HepG2 (cell line): ENCODE results near the gene PRUNE1. TPM values are rescaled to one million over a fixed set of nuclear protein-coding genes. Genes with fewer than 3 reads are reported as not detected.

Experiments used
- BORCS8-MEF2B ChIP-seq: sonication (generic); formaldehyde crosslinking; IDR thresholded peaks from 2 replicates; pipeline ENCODE4 v1.8.0; 2022; ENCODE audit warnings: mild to moderate bottlenecking, missing genetic modification reagents
- CC2D1A ChIP-seq: sonication (generic); formaldehyde crosslinking; IDR thresholded peaks from 2 replicates; pipeline ENCODE4 v1.8.1; 2023; ENCODE audit warnings: mild to moderate bottlenecking, missing genetic modification reagents
- DDIT3 ChIP-seq: sonication (generic); formaldehyde crosslinking; IDR thresholded peaks from 2 replicates; pipeline ENCODE4 v1.4.0; 2020; ENCODE audit warnings: mild to moderate bottlenecking, missing genetic modification reagents
- EED ChIP-seq: sonication (generic); formaldehyde crosslinking; IDR thresholded peaks from 2 replicates; pipeline ENCODE4 v1.5.0; 2020; ENCODE audit warnings: mild to moderate bottlenecking, missing genetic modification reagents
- EP300 ChIP-seq, 3 experiments: sonication (generic) in 1 of 3; formaldehyde crosslinking in 1 of 3; IDR thresholded peaks; 2 replicates each; pipeline versions ENCODE4 v1.5.1 to v1.6.1; 2011 to 2020; ENCODE audit warnings: low read depth in 2 of 3, low read length in 2 of 3, borderline replicate concordance in 1 of 3, improper control_type of control experiment in 1 of 3, mild to moderate bottlenecking in 1 of 3, missing genetic modification reagents in 1 of 3, moderate library complexity in 1 of 3
- FOXK2 ChIP-seq: fragments of 450-650 bp; IDR thresholded peaks from 2 replicates; pipeline ENCODE4 v1.6.1; 2016
- FOXM1 ChIP-seq: sonication (generic); formaldehyde crosslinking; IDR thresholded peaks from 2 replicates; pipeline ENCODE4 v1.5.0; 2020; ENCODE audit warnings: missing genetic modification reagents
- FOXP4 ChIP-seq: sonication (generic); formaldehyde crosslinking; IDR thresholded peaks from 2 replicates; pipeline ENCODE4 v1.4.0; 2020; ENCODE audit warnings: missing genetic modification reagents
- KDM5B ChIP-seq: sonication (generic); formaldehyde crosslinking; IDR thresholded peaks from 2 replicates; pipeline ENCODE4 v1.4.0; 2020; ENCODE audit warnings: missing genetic modification reagents, mild to moderate bottlenecking, borderline replicate concordance
- NFE2L1 ChIP-seq: sonication (generic); formaldehyde crosslinking; IDR thresholded peaks from 2 replicates; pipeline ENCODE4 v1.4.0; 2020; ENCODE audit warnings: missing genetic modification reagents, mild to moderate bottlenecking, borderline replicate concordance
- RBM22 ChIP-seq: fragments of 200-400 bp; formaldehyde crosslinking; optimal IDR thresholded peaks from 2 replicates; pipeline ENCODE3; 2017; ENCODE audit warnings: mild to moderate bottlenecking, low read length, moderate library complexity
- SSRP1 ChIP-seq: IDR thresholded peaks from 2 replicates; pipeline ENCODE4 v1.6.1; 2016; ENCODE audit warnings: control low read depth
- TAF15 ChIP-seq: fragments of 200-400 bp; formaldehyde crosslinking; IDR thresholded peaks from one replicate; pipeline ENCODE4 v1.6.1; 2018; ENCODE audit warnings: mild to moderate bottlenecking, low read depth, low read length; ENCODE audit not compliant: poor library complexity, severe bottlenecking
- WIZ ChIP-seq: sonication (generic); formaldehyde crosslinking; IDR thresholded peaks from 2 replicates; pipeline ENCODE4 v1.5.1; 2020; ENCODE audit warnings: mild to moderate bottlenecking, missing genetic modification reagents
- ZFP1 ChIP-seq: IDR thresholded peaks from 2 replicates; pipeline ENCODE4 v1.6.1; 2016
- ZNF180 ChIP-seq: sonication (generic); formaldehyde crosslinking; IDR thresholded peaks from 2 replicates; pipeline ENCODE4 v1.4.0; 2020; ENCODE audit warnings: low read depth, missing genetic modification reagents, borderline replicate concordance
- ZNF207 ChIP-seq: fragments of 450-650 bp; IDR thresholded peaks from 2 replicates; pipeline ENCODE4 v1.6.1; 2016; ENCODE audit warnings: antibody characterized with exemption, borderline replicate concordance
- ZNF331 ChIP-seq: sonication (generic); formaldehyde crosslinking; IDR thresholded peaks from 2 replicates; pipeline ENCODE4 v1.4.0; 2020; ENCODE audit warnings: missing genetic modification reagents
- ZNF350 ChIP-seq: sonication (generic); formaldehyde crosslinking; IDR thresholded peaks from 2 replicates; pipeline ENCODE4 v1.4.0; 2020; ENCODE audit warnings: mild to moderate bottlenecking, low read depth, missing genetic modification reagents, borderline replicate concordance
- ZNF564 ChIP-seq: sonication (generic); formaldehyde crosslinking; IDR thresholded peaks from 2 replicates; pipeline ENCODE4 v1.8.1; 2023; ENCODE audit warnings: mild to moderate bottlenecking, missing genetic modification reagents
- ZNF670 ChIP-seq: sonication (generic); formaldehyde crosslinking; IDR thresholded peaks from 2 replicates; pipeline ENCODE4 v1.8.0; 2022; ENCODE audit warnings: mild to moderate bottlenecking, missing genetic modification reagents, borderline replicate concordance
- polyA plus RNA-seq, 8 experiments: library from polyadenylated mRNA; depleted of rRNA in 3 of 8; stranded (reverse) in 7 of 8; unstranded in 1 of 8; fragments of >200 nt; fragmentation: Illumina TruSeq in 4 of 8; extraction: Trizol in 4 of 8; gene quantifications; 2 replicates each; pipeline versions ENCODE4 v1.2.1 to v1.2.3, GENCODE V29; 2011 to 2016; ENCODE audit warnings: low read depth in 4 of 8, missing spikeins in 1 of 8, mixed read lengths in 1 of 8; ENCODE audit not compliant: insufficient read depth in 1 of 8
- total RNA-seq, 5 experiments: library from RNA; depleted of rRNA; stranded (reverse); fragments of >200 nt; fragmentation: Illumina TruSeq; extraction: Trizol; gene quantifications; 2 replicates each; pipeline ENCODE4 v1.2.3, GENCODE V29; 2016; ENCODE audit warnings: low read depth in 1 of 5
- TF ChIP-seq, protein P1 (sequence below): sonication (generic); formaldehyde crosslinking; IDR thresholded peaks from 2 replicates; pipeline ENCODE4 v1.5.0; 2020; ENCODE audit warnings: mild to moderate bottlenecking, missing genetic modification reagents
- TF ChIP-seq, protein P2 (sequence below): sonication (generic); formaldehyde crosslinking; conservative IDR thresholded peaks from 2 replicates; pipeline ENCODE4 v1.8.0; 2022; ENCODE audit warnings: mild to moderate bottlenecking, moderate library complexity, missing genetic modification reagents

The PRUNE1 gene
- total and polyA plus RNA-seq, 2 of the 13 experiments (the other 11 are each of a cell fraction or from before 2014, with no cell fraction given), result 19.0 to 31.9 TPM

GRCh38 chr1:151012684-151013471 lies 4.6 kb downstream of the PRUNE1 start (continued):
- TF ChIP-seq FOXM1 (CRISPR knock-in tag) (no peak), KDM5B (CRISPR knock-in tag) (peak; percentile 53; the same call in 1 of the 2 replicates), ZNF564 (CRISPR knock-in tag) (no peak), EED (no peak), ZFP1 (CRISPR knock-in tag) (no peak), ZNF207 (no peak), TAF15 (no peak), ZNF331 (CRISPR knock-in tag) (peak; percentile 78; the same call in 1 of the 2 replicates), FOXK2 (peak; percentile 50; the same call in 1 of the 2 replicates), ZNF180 (no peak), FOXP4 (CRISPR knock-in tag) (peak; percentile 74), ZNF670 (CRISPR knock-in tag) (peak; percentile 82), ZNF350 (CRISPR knock-in tag) (peak; percentile 84), SSRP1 (CRISPR knock-in tag) (no peak), NFE2L1 (CRISPR knock-in tag) (no peak; the same call in 1 of the 2 replicates), DDIT3 (CRISPR knock-in tag) (no peak), RBM22 (no peak), BORCS8-MEF2B (CRISPR knock-in tag) (0 out of 2 replicates have a peak, but pooled peaks have one; percentile 32), EP300 (IDR thresholded peaks at IDR 0.05; ENCODE audit: low read depth in 2 of 2, low read length in 2 of 2) (peak; percentile 66 to 87; a peak in 3 of 4 replicates), EP300 (CRISPR knock-in tag; IDR thresholded peaks at IDR 0.05; ENCODE audit: borderline replicate concordance) (peak; percentile 68; the same call in 1 of the 2 replicates), CC2D1A (CRISPR knock-in tag) (no peak), WIZ (CRISPR knock-in tag) (no peak)
- TF ChIP-seq, protein P1, sequence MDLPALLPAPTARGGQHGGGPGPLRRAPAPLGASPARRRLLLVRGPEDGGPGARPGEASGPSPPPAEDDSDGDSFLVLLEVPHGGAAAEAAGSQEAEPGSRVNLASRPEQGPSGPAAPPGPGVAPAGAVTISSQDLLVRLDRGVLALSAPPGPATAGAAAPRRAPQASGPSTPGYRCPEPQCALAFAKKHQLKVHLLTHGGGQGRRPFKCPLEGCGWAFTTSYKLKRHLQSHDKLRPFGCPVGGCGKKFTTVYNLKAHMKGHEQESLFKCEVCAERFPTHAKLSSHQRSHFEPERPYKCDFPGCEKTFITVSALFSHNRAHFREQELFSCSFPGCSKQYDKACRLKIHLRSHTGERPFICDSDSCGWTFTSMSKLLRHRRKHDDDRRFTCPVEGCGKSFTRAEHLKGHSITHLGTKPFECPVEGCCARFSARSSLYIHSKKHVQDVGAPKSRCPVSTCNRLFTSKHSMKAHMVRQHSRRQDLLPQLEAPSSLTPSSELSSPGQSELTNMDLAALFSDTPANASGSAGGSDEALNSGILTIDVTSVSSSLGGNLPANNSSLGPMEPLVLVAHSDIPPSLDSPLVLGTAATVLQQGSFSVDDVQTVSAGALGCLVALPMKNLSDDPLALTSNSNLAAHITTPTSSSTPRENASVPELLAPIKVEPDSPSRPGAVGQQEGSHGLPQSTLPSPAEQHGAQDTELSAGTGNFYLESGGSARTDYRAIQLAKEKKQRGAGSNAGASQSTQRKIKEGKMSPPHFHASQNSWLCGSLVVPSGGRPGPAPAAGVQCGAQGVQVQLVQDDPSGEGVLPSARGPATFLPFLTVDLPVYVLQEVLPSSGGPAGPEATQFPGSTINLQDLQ, result no peak
- TF ChIP-seq, protein P2, sequence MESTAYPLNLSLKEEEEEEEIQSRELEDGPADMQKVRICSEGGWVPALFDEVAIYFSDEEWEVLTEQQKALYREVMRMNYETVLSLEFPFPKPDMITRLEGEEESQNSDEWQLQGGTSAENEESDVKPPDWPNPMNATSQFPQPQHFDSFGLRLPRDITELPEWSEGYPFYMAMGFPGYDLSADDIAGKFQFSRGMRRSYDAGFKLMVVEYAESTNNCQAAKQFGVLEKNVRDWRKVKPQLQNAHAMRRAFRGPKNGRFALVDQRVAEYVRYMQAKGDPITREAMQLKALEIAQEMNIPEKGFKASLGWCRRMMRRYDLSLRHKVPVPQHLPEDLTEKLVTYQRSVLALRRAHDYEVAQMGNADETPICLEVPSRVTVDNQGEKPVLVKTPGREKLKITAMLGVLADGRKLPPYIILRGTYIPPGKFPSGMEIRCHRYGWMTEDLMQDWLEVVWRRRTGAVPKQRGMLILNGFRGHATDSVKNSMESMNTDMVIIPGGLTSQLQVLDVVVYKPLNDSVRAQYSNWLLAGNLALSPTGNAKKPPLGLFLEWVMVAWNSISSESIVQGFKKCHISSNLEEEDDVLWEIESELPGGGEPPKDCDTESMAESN, result no peak
